Measurements from ENCODE around the gene IYD. TPM values are rescaled to one million over a fixed set of nuclear protein-coding genes. Genes with fewer than 3 reads are reported as not detected.

IYD gene
- total and polyA plus RNA-seq, 10 of the 15 experiments (the other 5 are each of a cell fraction or from before 2014, with no cell fraction given): 0.07 TPM; not detected in 9

- WGBS (ENCODE audit: insufficient coverage, insufficient replicate concordance, low lambda C conversion rate, missing lambda C conversion rate): 12% methylated on average over 4 of the region's 4 CpGs
- CTCF ChIA-PET: interaction anchor here (0.6 to 1.4 kb wide), 3 partner anchors 122 to 329 kb away, joined by 3 to 4 read pairs (median 3); no protein-coding TSS in a partner anchor
- Histone ChIP-seq H3K4me3 (no peak overlapping the region), H2AFZ (ENCODE audit: control insufficient read depth, low read depth, low read length) (no peak overlapping the region), H3K4me2 (ENCODE audit: control insufficient read depth, insufficient read depth) (no peak overlapping the region), H3K36me3 (ENCODE audit: control insufficient read depth in 2 of 2, insufficient read depth in 2 of 2, low read length in 1 of 2) (no peaks in the 10 kb centered on the region), H3K4me1 (ENCODE audit: control insufficient read depth, insufficient read depth, low read length) (no peaks in the 10 kb centered on the region), H3K9me3 (replicated peaks; ENCODE audit: control insufficient read depth, insufficient read depth, low read length) (no peaks in the 10 kb centered on the region), H3K27ac (ENCODE audit: control insufficient read depth, insufficient read depth) (no peak overlapping the region), H3K27me3 (replicated peaks in 1 of 2; ENCODE audit: control insufficient read depth in 2 of 2, insufficient read depth in 2 of 2, low read length in 1 of 2) (no peaks in the 10 kb centered on the region; a peak in 2 of 4 replicates), H3K9ac (ENCODE audit: control insufficient read depth, insufficient read depth, low read length) (no peak overlapping the region), H4K20me1 (ENCODE audit: control insufficient read depth, insufficient read depth) (no peaks in the 10 kb centered on the region), H3K79me2 (ENCODE audit: control insufficient read depth, insufficient read depth, low read length) (no peaks in the 10 kb centered on the region)
- DNase-seq (ENCODE audit: low read depth, low spot score) (no peak), FAIRE-seq (no peak), ATAC-seq (no peak)
- RAD21 ChIA-PET (ENCODE audit: unreplicated experiment): interaction anchor here (1.3 kb wide), 1 partner anchor 13 kb away, joined by 3 read pairs; no protein-coding TSS in a partner anchor
- POLR2A ChIA-PET: no interaction called here
- intact Hi-C loops (cut with micrococcal nuclease; ENCODE audit: unreplicated experiment) (no loop called here), in situ Hi-C loops (cut with MboI) (no loop called here)
- SMC1A ChIA-PET (ENCODE audit: uncharacterized antibody, unreplicated experiment): interaction anchor here (0.6 to 1.7 kb wide), 3 partner anchors 13 to 46 kb away, joined by 3 to 6 read pairs (median 3); no protein-coding TSS in a partner anchor
- BruUV-seq (replicated peaks): no TSS peak
- TF ChIP-seq SUZ12 (IDR thresholded peaks at IDR 0.05; ENCODE audit: unreplicated experiment) (no peak), HDAC6 (IDR thresholded peaks at IDR 0.05; ENCODE audit: unreplicated experiment) (no peak), IRF5 (IDR thresholded peaks at IDR 0.05; ENCODE audit: borderline replicate concordance) (no peak), SMAD5 (IDR thresholded peaks at IDR 0.05; ENCODE audit: low read depth) (no peak), ZBED1 (IDR thresholded peaks at IDR 0.05; ENCODE audit: borderline replicate concordance) (no peak), ZNF592 (IDR thresholded peaks at IDR 0.05) (no peak), DPF2 (IDR thresholded peaks at IDR 0.05) (no peak), TCF3 (IDR thresholded peaks at IDR 0.05; ENCODE audit: borderline replicate concordance, insufficient read depth, low read depth, low read length) (no peak)
These were observed 19.3 kb upstream of the IYD start for GRCh38 chr6:150349546-150349945.
